Measurements from ENCODE around the gene TMEM115.

TMEM115 gene

GRCh38 chr3:50353245-50354004, 5.9 kb downstream of the TMEM115 start:
- H3K4me3 ChIP-seq (ENCODE audit: low read depth, low read length): no peak overlapping the region
- no peak for DNase-seq (ENCODE audit: low read depth)
- TF ChIP-seq, protein P1, sequence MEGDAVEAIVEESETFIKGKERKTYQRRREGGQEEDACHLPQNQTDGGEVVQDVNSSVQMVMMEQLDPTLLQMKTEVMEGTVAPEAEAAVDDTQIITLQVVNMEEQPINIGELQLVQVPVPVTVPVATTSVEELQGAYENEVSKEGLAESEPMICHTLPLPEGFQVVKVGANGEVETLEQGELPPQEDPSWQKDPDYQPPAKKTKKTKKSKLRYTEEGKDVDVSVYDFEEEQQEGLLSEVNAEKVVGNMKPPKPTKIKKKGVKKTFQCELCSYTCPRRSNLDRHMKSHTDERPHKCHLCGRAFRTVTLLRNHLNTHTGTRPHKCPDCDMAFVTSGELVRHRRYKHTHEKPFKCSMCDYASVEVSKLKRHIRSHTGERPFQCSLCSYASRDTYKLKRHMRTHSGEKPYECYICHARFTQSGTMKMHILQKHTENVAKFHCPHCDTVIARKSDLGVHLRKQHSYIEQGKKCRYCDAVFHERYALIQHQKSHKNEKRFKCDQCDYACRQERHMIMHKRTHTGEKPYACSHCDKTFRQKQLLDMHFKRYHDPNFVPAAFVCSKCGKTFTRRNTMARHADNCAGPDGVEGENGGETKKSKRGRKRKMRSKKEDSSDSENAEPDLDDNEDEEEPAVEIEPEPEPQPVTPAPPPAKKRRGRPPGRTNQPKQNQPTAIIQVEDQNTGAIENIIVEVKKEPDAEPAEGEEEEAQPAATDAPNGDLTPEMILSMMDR (IDR thresholded peaks at IDR 0.05; ENCODE audit: low read depth, low read length, missing control alignments): no peak

GRCh38 chr3:50352781-50353180, 6.5 kb downstream of the TMEM115 start:
- H3K4me3 ChIP-seq (ENCODE audit: low read depth, low read length): no peak overlapping the region
- TF ChIP-seq, protein P1 (IDR thresholded peaks at IDR 0.05; ENCODE audit: low read depth, low read length, missing control alignments): peak; percentile 11
- DNase-seq (ENCODE audit: low read depth): no peak

- H3K4me3 ChIP-seq (ENCODE audit: low read depth, low read length): peak overlapping the region; percentile 67
- TF ChIP-seq, protein P1 (IDR thresholded peaks at IDR 0.05; ENCODE audit: low read depth, low read length, missing control alignments): no peak
- no peak for DNase-seq (ENCODE audit: low read depth)
Observed at GRCh38 chr3:50351323-50351697, 8.0 kb downstream of the TMEM115 start.

DNA sequence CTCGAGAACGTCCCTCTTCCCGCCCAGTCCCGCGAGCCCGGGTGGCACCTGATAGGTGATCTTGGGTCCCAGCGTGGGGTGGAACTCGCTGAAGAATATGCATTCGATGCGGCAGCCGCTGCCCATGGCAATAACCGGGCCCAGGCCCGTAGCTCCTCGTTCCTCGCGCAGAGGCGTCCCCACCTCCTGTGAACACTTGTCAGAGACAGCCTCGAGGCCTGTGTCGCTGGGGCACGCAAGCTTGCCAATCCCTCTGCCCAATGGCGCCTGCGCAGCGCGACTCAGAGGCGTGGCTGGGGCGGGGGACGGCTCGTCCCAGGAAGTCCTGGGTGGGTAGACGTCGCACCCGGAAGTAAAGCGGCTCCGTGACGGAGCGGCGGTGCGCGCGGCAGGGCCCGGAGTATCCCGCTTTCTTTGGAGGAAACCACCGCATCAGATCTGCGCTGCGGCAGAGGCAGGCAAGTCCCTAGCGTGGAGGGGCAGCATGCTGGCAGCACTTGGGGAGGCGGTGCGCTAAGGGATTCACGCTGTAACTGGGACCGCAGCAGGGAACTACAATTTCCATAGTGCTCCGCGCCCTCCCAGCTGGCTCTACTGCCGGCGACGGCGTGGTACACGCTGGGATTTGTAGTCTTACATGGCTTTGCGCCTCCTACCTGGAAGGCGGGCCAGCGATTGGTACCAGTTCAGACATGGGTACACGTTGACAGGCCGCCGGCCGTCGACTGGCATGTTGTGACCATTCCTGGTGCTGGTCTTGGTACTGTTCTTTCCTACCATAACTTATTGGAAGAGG, 8.6 kb downstream of the TMEM115 start, which contains the start of the genes CYB561D2 and NPRL2:
TSS of gene CYB561D2 (plus strand) at position 336 of the 796 bp plus-strand sequence. CDS start 572 bp downstream, outside the sequence.
TSS of gene NPRL2 (minus strand) at position 249 of the 796 bp plus-strand sequence. CDS start at position 126, 123 bp downstream.
- TF ChIP-seq, protein P1 (IDR thresholded peaks at IDR 0.05; ENCODE audit: low read depth, low read length, missing control alignments): no peak
- H3K4me3 ChIP-seq (ENCODE audit: low read depth, low read length): peak within 1 kb of the TSS; percentile 67
- peak; percentile 86 for DNase-seq (ENCODE audit: low read depth)

- H3K4me3 ChIP-seq (ENCODE audit: low read depth, low read length): peak overlapping the region; percentile 67
- TF ChIP-seq, protein P1 (IDR thresholded peaks at IDR 0.05; ENCODE audit: low read depth, low read length, missing control alignments): no peak
Observed at GRCh38 chr3:50350213-50350526, 9.2 kb downstream of the TMEM115 start.

GRCh38 chr3:50347187-50347813, 12.0 kb downstream of the TMEM115 start:
- H3K4me3 ChIP-seq (ENCODE audit: low read depth, low read length): no peak overlapping the region
- TF ChIP-seq, protein P1 (IDR thresholded peaks at IDR 0.05; ENCODE audit: low read depth, low read length, missing control alignments): peak; percentile 62
- no peak for DNase-seq (ENCODE audit: low read depth)

More at GRCh38 chr3:50350213-50350526, 9.2 kb downstream of the TMEM115 start:
- no peak for DNase-seq (ENCODE audit: low read depth)

Measured in GM12864 (cell line).